GM19452 (cell line): Measurements from ENCODE around the gene ZNF91.
"Not testable (repeated sequence)": the region's sequence is repeated elsewhere in the genome, so short reads cannot be mapped to it uniquely, and the experiment has no call there.

Experiments used
- ATAC-seq: cut with Tn5 transposase; IDR thresholded peaks from one replicate; pipeline ENCODE4 v1.9.1; 2021; ENCODE audit not compliant: unreplicated experiment

The ZNF91 gene

GRCh38 chr19:23399443-23399842, 4.2 kb upstream of the ZNF91 start:
- no peak for ATAC-seq

GRCh38 chr19:23395722-23396117, 449 bp upstream of the ZNF91 start:
- not testable (repeated sequence) for ATAC-seq

GRCh38 chr19:23394511-23394910, 760 bp downstream of the ZNF91 start:
- no peak for ATAC-seq

- ATAC-seq, result no peak
Observed at GRCh38 chr19:23393121-23393520, 2.1 kb downstream of the ZNF91 start.

GRCh38 chr19:23391236-23391635, 4.0 kb downstream of the ZNF91 start:
- no peak for ATAC-seq

GRCh38 chr19:23385404-23385803, 9.9 kb downstream of the ZNF91 start:
- no peak for ATAC-seq

GRCh38 chr19:23384858-23385257, 10.4 kb downstream of the ZNF91 start:
- no peak for ATAC-seq

GRCh38 chr19:23384166-23384565, 11.1 kb downstream of the ZNF91 start:
- no peak for ATAC-seq

- ATAC-seq, result no peak
Observed at GRCh38 chr19:23382955-23383354, 12.3 kb downstream of the ZNF91 start.

GRCh38 chr19:23381114-23381513, 14.2 kb downstream of the ZNF91 start:
- ATAC-seq, result no peak

- not testable (repeated sequence) for ATAC-seq
Observed at GRCh38 chr19:23379671-23380070, 15.6 kb downstream of the ZNF91 start.

GRCh38 chr19:23378948-23379347, 16.3 kb downstream of the ZNF91 start:
- no peak for ATAC-seq

- ATAC-seq, result no peak
Observed at GRCh38 chr19:23377276-23377675, 18.0 kb downstream of the ZNF91 start.

GRCh38 chr19:23366437-23366836, 28.8 kb downstream of the ZNF91 start:
- ATAC-seq, result no peak

GRCh38 chr19:23366031-23366430, 29.2 kb downstream of the ZNF91 start:
- not testable (repeated sequence) for ATAC-seq

GRCh38 chr19:23365222-23365621, 30.0 kb downstream of the ZNF91 start:
- no peak for ATAC-seq

- not testable (repeated sequence) for ATAC-seq
Observed at GRCh38 chr19:23361843-23362242, 33.4 kb downstream of the ZNF91 start.

GRCh38 chr19:23351806-23352205, 43.5 kb downstream of the ZNF91 start:
- ATAC-seq, result no peak

- no peak for ATAC-seq
Observed at GRCh38 chr19:23346696-23347095, 48.6 kb downstream of the ZNF91 start.

- no peak for ATAC-seq
Observed at GRCh38 chr19:23345838-23346237, 49.4 kb downstream of the ZNF91 start.

- no peak for ATAC-seq
Observed at GRCh38 chr19:23343434-23344010, 51.7 kb downstream of the ZNF91 start.

- no peak for ATAC-seq
Observed at GRCh38 chr19:23328211-23328610, 67.1 kb downstream of the ZNF91 start.

GRCh38 chr19:23321953-23322549, 73.2 kb downstream of the ZNF91 start:
- ATAC-seq, result no peak
